ENCODE measurements around the gene USP36.

DNA sequence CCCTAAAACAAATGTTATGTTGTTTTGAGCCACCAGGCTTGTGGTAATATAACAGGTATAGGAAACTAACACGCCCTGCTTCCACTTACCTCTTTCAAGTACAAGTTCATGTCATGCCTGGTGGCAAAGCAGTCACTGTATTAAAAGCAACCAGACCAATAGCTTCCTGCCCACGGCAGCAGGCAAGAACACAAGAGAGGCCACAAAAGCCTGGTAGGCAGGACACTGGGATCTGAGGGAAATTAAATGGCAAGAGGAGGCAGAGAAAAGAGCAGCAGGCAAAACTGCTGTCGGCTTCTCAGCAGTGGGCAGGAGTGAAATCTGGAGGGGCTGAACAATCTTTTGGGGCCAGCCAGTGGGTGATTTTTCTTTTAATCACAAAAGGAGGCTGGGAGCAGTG, 60.8 kb downstream of the USP36 start:
- TF ChIP-seq, protein P1, sequence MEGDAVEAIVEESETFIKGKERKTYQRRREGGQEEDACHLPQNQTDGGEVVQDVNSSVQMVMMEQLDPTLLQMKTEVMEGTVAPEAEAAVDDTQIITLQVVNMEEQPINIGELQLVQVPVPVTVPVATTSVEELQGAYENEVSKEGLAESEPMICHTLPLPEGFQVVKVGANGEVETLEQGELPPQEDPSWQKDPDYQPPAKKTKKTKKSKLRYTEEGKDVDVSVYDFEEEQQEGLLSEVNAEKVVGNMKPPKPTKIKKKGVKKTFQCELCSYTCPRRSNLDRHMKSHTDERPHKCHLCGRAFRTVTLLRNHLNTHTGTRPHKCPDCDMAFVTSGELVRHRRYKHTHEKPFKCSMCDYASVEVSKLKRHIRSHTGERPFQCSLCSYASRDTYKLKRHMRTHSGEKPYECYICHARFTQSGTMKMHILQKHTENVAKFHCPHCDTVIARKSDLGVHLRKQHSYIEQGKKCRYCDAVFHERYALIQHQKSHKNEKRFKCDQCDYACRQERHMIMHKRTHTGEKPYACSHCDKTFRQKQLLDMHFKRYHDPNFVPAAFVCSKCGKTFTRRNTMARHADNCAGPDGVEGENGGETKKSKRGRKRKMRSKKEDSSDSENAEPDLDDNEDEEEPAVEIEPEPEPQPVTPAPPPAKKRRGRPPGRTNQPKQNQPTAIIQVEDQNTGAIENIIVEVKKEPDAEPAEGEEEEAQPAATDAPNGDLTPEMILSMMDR (IDR thresholded peaks at IDR 0.05) = peak in 1 of 4 experiments; percentile 28
- peak; percentile 20 for TF ChIP-seq POLR2A (IDR thresholded peaks at IDR 0.05)

Data from prostate gland (tissue), 2 donors.